ENCODE results near the gene NPR2.

DNA sequence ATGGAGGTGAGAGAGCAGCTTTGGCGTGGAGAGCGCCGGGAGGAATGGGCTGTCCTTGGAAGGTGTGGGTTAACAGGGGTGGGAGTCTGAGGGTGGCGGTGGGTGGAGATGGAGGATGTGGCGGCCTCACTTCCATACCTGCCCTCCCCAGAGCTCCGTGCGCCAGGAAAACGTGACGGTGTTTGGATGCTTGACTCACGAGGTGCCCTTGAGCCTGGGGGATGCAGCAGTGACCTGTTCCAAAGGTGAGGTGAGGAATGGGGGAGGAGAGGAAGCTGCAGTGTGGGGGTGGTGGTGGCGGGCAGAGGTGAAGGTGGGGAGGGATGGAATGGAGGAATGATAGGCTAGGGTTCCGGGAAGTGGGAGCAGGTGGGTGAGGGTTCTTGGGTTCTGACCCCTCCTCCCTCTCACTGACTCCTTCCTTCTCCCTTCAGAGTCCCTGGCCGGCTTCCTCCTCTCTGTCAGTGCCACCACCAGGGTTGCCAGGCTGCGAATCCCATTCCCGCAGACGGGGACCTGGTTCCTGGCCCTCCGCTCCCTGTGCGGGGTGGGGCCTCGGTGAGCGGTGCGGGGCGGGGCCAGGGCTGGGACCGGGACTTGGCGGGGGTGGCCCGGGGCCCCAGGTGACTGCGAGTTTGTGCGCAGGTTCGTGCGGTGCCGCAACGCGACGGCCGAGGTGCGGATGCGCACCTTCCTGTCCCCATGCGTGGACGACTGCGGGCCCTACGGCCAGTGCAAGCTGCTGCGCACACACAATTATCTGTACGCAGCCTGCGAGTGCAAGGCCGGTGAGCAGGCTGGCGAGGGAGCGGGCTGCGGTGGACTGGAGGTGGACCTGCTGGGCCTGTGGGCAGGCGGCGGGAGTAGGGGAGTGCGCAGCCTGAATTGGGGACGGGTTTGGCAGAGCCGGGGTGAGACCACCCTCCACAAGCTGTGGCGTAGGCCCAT, 54.7 kb downstream of the NPR2 start:
- TF ChIP-seq, protein P1, sequence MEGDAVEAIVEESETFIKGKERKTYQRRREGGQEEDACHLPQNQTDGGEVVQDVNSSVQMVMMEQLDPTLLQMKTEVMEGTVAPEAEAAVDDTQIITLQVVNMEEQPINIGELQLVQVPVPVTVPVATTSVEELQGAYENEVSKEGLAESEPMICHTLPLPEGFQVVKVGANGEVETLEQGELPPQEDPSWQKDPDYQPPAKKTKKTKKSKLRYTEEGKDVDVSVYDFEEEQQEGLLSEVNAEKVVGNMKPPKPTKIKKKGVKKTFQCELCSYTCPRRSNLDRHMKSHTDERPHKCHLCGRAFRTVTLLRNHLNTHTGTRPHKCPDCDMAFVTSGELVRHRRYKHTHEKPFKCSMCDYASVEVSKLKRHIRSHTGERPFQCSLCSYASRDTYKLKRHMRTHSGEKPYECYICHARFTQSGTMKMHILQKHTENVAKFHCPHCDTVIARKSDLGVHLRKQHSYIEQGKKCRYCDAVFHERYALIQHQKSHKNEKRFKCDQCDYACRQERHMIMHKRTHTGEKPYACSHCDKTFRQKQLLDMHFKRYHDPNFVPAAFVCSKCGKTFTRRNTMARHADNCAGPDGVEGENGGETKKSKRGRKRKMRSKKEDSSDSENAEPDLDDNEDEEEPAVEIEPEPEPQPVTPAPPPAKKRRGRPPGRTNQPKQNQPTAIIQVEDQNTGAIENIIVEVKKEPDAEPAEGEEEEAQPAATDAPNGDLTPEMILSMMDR (conservative IDR thresholded peaks at IDR 0.05; ENCODE audit: low read length) = no peak
- no peak for TF ChIP-seq EZH2phosphoT487 (IDR thresholded peaks at IDR 0.05; ENCODE audit: borderline replicate concordance, low read depth, low read length)
